Measurements from ENCODE around the gene ASCL4. TPM values are rescaled to one million over a fixed set of nuclear protein-coding genes. Genes with fewer than 3 reads are reported as not detected.
"Not testable (repeated sequence)": the region's sequence is repeated elsewhere in the genome, so short reads cannot be mapped to it uniquely, and the experiment has no call there.

The ASCL4 gene
- not detected for total RNA-seq

- Histone ChIP-seq H3K4me1 (ENCODE audit: control insufficient read depth in 3 of 3, insufficient read depth in 3 of 3, low read length in 3 of 3) (no peaks in the 10 kb centered on the region), H3K27me3 (ENCODE audit: control insufficient read depth in 3 of 3, insufficient read depth in 3 of 3, low read length in 3 of 3) (peaks cover 18 to 38% (median 28%) of the 10 kb centered on the region in 3 donors), H3K36me3 (ENCODE audit: control insufficient read depth in 3 of 3, insufficient read depth in 3 of 3, low read length in 3 of 3) (no peaks in the 10 kb centered on the region), H3K9ac (ENCODE audit: low read depth in 1 of 3, low read length in 3 of 3) (no peak within 1 kb of the TSS), H3K27ac (ENCODE audit: low read depth, low read length) (no peak within 1 kb of the TSS), H3K9me3 (ENCODE audit: control insufficient read depth in 3 of 3, low read length in 3 of 3) (no peaks in the 10 kb centered on the region), H3K4me3 (ENCODE audit: low read length in 3 of 3) (no peak within 1 kb of the TSS)
Observed at GRCh38 chr12:107774349-107775029, at the start of gene ASCL4. TSS of gene ASCL4 (plus strand) at chr12:107774704. CDS start at chr12:107775219, 515 bp downstream.

GRCh38 chr12:107727327-107727726 is 47.2 kb upstream of the ASCL4 start:
- H3K9ac ChIP-seq (ENCODE audit: low read depth in 1 of 3, low read length in 3 of 3); H3K36me3 ChIP-seq (ENCODE audit: control insufficient read depth in 3 of 3, insufficient read depth in 3 of 3, low read length in 3 of 3); H3K4me1 ChIP-seq (ENCODE audit: control insufficient read depth in 3 of 3, insufficient read depth in 3 of 3, low read length in 3 of 3); H3K27ac ChIP-seq (ENCODE audit: low read depth, low read length); H3K27me3 ChIP-seq (ENCODE audit: control insufficient read depth in 3 of 3, insufficient read depth in 3 of 3, low read length in 3 of 3); H3K4me3 ChIP-seq (ENCODE audit: low read length in 3 of 3); H3K9me3 ChIP-seq (ENCODE audit: control insufficient read depth in 3 of 3, low read length in 3 of 3): not testable (repeated sequence)

- not testable (repeated sequence) for H3K4me3 ChIP-seq (ENCODE audit: low read length in 3 of 3); H3K27ac ChIP-seq (ENCODE audit: low read depth, low read length); H3K4me1 ChIP-seq (ENCODE audit: control insufficient read depth in 3 of 3, insufficient read depth in 3 of 3, low read length in 3 of 3); H3K27me3 ChIP-seq (ENCODE audit: control insufficient read depth in 3 of 3, insufficient read depth in 3 of 3, low read length in 3 of 3); H3K9ac ChIP-seq (ENCODE audit: low read depth in 1 of 3, low read length in 3 of 3); H3K9me3 ChIP-seq (ENCODE audit: control insufficient read depth in 3 of 3, low read length in 3 of 3); H3K36me3 ChIP-seq (ENCODE audit: control insufficient read depth in 3 of 3, insufficient read depth in 3 of 3, low read length in 3 of 3)
Observed at GRCh38 chr12:107727742-107728141, 46.8 kb upstream of the ASCL4 start.

GRCh38 chr12:107730618-107731341 is 43.7 kb upstream of the ASCL4 start:
- Histone ChIP-seq H3K9me3 (ENCODE audit: control insufficient read depth in 3 of 3, low read length in 3 of 3) (no peaks in the 10 kb centered on the region), H3K4me3 (ENCODE audit: low read length in 3 of 3) (no peak overlapping the region), H3K36me3 (ENCODE audit: control insufficient read depth in 3 of 3, insufficient read depth in 3 of 3, low read length in 3 of 3) (peaks cover 16 to 31% (median 26%) of the 10 kb centered on the region in 3 donors), H3K9ac (ENCODE audit: low read depth in 1 of 3, low read length in 3 of 3) (no peak overlapping the region), H3K4me1 (ENCODE audit: control insufficient read depth in 3 of 3, insufficient read depth in 3 of 3, low read length in 3 of 3) (no peaks in the 10 kb centered on the region), H3K27ac (ENCODE audit: low read depth, low read length) (no peak overlapping the region), H3K27me3 (ENCODE audit: control insufficient read depth in 3 of 3, insufficient read depth in 3 of 3, low read length in 3 of 3) (no peaks in the 10 kb centered on the region)

- peaks cover 16 to 37% (median 31%) of the 10 kb centered on the region in 3 donors for H3K36me3 ChIP-seq (ENCODE audit: control insufficient read depth in 3 of 3, insufficient read depth in 3 of 3, low read length in 3 of 3)
- no peaks in the 10 kb centered on the region for H3K27me3 ChIP-seq (ENCODE audit: control insufficient read depth in 3 of 3, insufficient read depth in 3 of 3, low read length in 3 of 3)
- H3K4me1 ChIP-seq (ENCODE audit: control insufficient read depth in 3 of 3, insufficient read depth in 3 of 3, low read length in 3 of 3), result no peaks in the 10 kb centered on the region
- H3K9me3 ChIP-seq (ENCODE audit: control insufficient read depth in 3 of 3, low read length in 3 of 3), result no peaks in the 10 kb centered on the region
- no peak overlapping the region for H3K4me3 ChIP-seq (ENCODE audit: low read length in 3 of 3)
- no peak overlapping the region for H3K27ac ChIP-seq (ENCODE audit: low read depth, low read length)
- no peak overlapping the region for H3K9ac ChIP-seq (ENCODE audit: low read depth in 1 of 3, low read length in 3 of 3)
Observed at GRCh38 chr12:107731366-107731765, 43.1 kb upstream of the ASCL4 start.

- peaks cover 16 to 47% (median 39%) of the 10 kb centered on the region in 3 donors for H3K36me3 ChIP-seq (ENCODE audit: control insufficient read depth in 3 of 3, insufficient read depth in 3 of 3, low read length in 3 of 3)
Observed at GRCh38 chr12:107732365-107732764, 42.1 kb upstream of the ASCL4 start.

GRCh38 chr12:107734139-107734538 is 40.4 kb upstream of the ASCL4 start:
- H3K9me3 ChIP-seq (ENCODE audit: control insufficient read depth in 3 of 3, low read length in 3 of 3), result no peaks in the 10 kb centered on the region
- H3K36me3 ChIP-seq (ENCODE audit: control insufficient read depth in 3 of 3, insufficient read depth in 3 of 3, low read length in 3 of 3), result peaks cover 32 to 64% (median 57%) of the 10 kb centered on the region in 3 donors
- no peak overlapping the region for H3K9ac ChIP-seq (ENCODE audit: low read depth in 1 of 3, low read length in 3 of 3)
- no peaks in the 10 kb centered on the region for H3K27me3 ChIP-seq (ENCODE audit: control insufficient read depth in 3 of 3, insufficient read depth in 3 of 3, low read length in 3 of 3)
- no peak overlapping the region for H3K27ac ChIP-seq (ENCODE audit: low read depth, low read length)
- H3K4me3 ChIP-seq (ENCODE audit: low read length in 3 of 3), result no peak overlapping the region
- no peaks in the 10 kb centered on the region for H3K4me1 ChIP-seq (ENCODE audit: control insufficient read depth in 3 of 3, insufficient read depth in 3 of 3, low read length in 3 of 3)

More at GRCh38 chr12:107732365-107732764, 42.1 kb upstream of the ASCL4 start:
- Histone ChIP-seq H3K27ac (ENCODE audit: low read depth, low read length) (no peak overlapping the region), H3K4me1 (ENCODE audit: control insufficient read depth in 3 of 3, insufficient read depth in 3 of 3, low read length in 3 of 3) (no peaks in the 10 kb centered on the region), H3K9ac (ENCODE audit: low read depth in 1 of 3, low read length in 3 of 3) (no peak overlapping the region), H3K4me3 (ENCODE audit: low read length in 3 of 3) (no peak overlapping the region), H3K9me3 (ENCODE audit: control insufficient read depth in 3 of 3, low read length in 3 of 3) (no peaks in the 10 kb centered on the region), H3K27me3 (ENCODE audit: control insufficient read depth in 3 of 3, insufficient read depth in 3 of 3, low read length in 3 of 3) (no peaks in the 10 kb centered on the region)

GRCh38 chr12:107735763-107736162 is 38.7 kb upstream of the ASCL4 start:
- Histone ChIP-seq H3K9me3 (ENCODE audit: control insufficient read depth in 3 of 3, low read length in 3 of 3) (no peaks in the 10 kb centered on the region), H3K27me3 (ENCODE audit: control insufficient read depth in 3 of 3, insufficient read depth in 3 of 3, low read length in 3 of 3) (no peaks in the 10 kb centered on the region), H3K4me1 (ENCODE audit: control insufficient read depth in 3 of 3, insufficient read depth in 3 of 3, low read length in 3 of 3) (no peaks in the 10 kb centered on the region), H3K27ac (ENCODE audit: low read depth, low read length) (no peak overlapping the region), H3K9ac (ENCODE audit: low read depth in 1 of 3, low read length in 3 of 3) (no peak overlapping the region), H3K36me3 (ENCODE audit: control insufficient read depth in 3 of 3, insufficient read depth in 3 of 3, low read length in 3 of 3) (peaks cover 44 to 77% (median 65%) of the 10 kb centered on the region in 3 donors), H3K4me3 (ENCODE audit: low read length in 3 of 3) (no peak overlapping the region)

- H3K9me3 ChIP-seq (ENCODE audit: control insufficient read depth in 3 of 3, low read length in 3 of 3), result no peaks in the 10 kb centered on the region
- H3K36me3 ChIP-seq (ENCODE audit: control insufficient read depth in 3 of 3, insufficient read depth in 3 of 3, low read length in 3 of 3), result peaks cover 55 to 88% (median 76%) of the 10 kb centered on the region in 3 donors
- no peak overlapping the region for H3K9ac ChIP-seq (ENCODE audit: low read depth in 1 of 3, low read length in 3 of 3)
- H3K27ac ChIP-seq (ENCODE audit: low read depth, low read length), result no peak overlapping the region
- H3K27me3 ChIP-seq (ENCODE audit: control insufficient read depth in 3 of 3, insufficient read depth in 3 of 3, low read length in 3 of 3), result no peaks in the 10 kb centered on the region
- H3K4me1 ChIP-seq (ENCODE audit: control insufficient read depth in 3 of 3, insufficient read depth in 3 of 3, low read length in 3 of 3), result no peaks in the 10 kb centered on the region
- H3K4me3 ChIP-seq (ENCODE audit: low read length in 3 of 3), result no peak overlapping the region
Observed at GRCh38 chr12:107736914-107737313, 37.6 kb upstream of the ASCL4 start.

- H3K27ac ChIP-seq (ENCODE audit: low read depth, low read length), result no peak overlapping the region
- H3K9ac ChIP-seq (ENCODE audit: low read depth in 1 of 3, low read length in 3 of 3), result no peak overlapping the region
- H3K9me3 ChIP-seq (ENCODE audit: control insufficient read depth in 3 of 3, low read length in 3 of 3), result no peaks in the 10 kb centered on the region
- H3K4me1 ChIP-seq (ENCODE audit: control insufficient read depth in 3 of 3, insufficient read depth in 3 of 3, low read length in 3 of 3), result no peaks in the 10 kb centered on the region
- peaks cover 22 to 43% (median 40%) of the 10 kb centered on the region in 3 donors for H3K36me3 ChIP-seq (ENCODE audit: control insufficient read depth in 3 of 3, insufficient read depth in 3 of 3, low read length in 3 of 3)
- no peak overlapping the region for H3K4me3 ChIP-seq (ENCODE audit: low read length in 3 of 3)
- no peaks in the 10 kb centered on the region for H3K27me3 ChIP-seq (ENCODE audit: control insufficient read depth in 3 of 3, insufficient read depth in 3 of 3, low read length in 3 of 3)
Observed at GRCh38 chr12:107748472-107748871, 26.0 kb upstream of the ASCL4 start.
